GM21423 (cell line): ENCODE measurements around the gene SPTBN2.

Source experiments
- ATAC-seq: cut with Tn5 transposase; IDR thresholded peaks from one replicate; pipeline ENCODE4 v1.9.1; 2021; ENCODE audit warnings: mild to moderate bottlenecking, moderate library complexity; ENCODE audit not compliant: unreplicated experiment

SPTBN2 gene

DNA sequence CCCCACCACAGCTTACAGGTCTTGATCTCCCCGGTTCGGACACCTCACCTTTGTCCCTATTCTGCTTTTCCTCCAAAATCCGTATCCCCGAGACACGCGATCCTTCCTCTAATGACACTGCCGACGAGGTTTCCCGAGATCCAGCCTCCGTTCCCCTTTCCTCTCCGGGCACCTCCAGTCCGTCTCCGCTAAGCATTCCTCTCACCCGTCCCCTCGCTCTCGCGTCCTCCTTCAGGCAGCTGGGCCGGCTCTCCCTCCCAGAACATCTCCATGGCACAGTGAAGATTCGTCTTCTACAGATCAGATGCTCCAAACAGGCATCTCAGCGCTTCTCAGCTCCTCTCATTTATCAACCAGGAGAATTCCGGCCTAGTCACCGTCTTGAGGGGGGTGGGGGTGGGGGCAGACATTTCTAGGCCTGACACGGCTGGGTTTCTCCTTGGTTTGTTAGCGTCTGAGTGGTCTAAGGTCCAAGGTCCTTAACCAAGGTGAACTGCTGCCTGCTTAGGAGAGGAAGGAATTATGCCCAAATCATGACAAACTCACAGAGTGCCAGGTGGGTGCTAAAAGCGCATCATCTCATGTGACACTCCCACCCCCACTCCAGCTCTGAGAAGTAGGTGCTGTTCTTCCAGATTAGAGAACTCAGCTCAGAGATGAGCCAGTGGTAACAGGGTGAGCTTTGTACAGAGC is at the start of gene SPTBN2:
Gene SPTBN2, minus strand, starts transcription at position 524 of the 693 bp plus-strand sequence. CDS start 7,976 bp downstream, outside the sequence.
- no peak for ATAC-seq

DNA sequence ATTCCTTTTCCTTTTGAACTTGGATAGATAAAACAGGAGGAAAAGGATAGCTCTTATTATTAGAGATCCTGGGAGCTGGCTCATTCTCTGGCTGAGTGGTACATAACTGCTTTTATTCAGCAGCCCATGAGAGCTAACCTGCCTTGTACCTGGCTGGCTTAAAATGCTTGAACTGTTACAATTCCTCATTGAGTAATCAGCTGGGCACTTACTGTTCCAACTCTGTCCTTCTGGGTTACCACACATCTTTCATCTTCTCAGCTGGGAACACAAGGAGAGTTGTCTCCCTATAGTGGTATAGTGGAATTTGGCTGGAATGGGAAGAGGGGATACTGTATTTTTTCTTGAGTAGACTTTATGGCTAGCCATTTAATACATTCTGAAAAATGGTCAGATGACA is 39.8 kb upstream of the SPTBN2 start:
- no peak for ATAC-seq

DNA sequence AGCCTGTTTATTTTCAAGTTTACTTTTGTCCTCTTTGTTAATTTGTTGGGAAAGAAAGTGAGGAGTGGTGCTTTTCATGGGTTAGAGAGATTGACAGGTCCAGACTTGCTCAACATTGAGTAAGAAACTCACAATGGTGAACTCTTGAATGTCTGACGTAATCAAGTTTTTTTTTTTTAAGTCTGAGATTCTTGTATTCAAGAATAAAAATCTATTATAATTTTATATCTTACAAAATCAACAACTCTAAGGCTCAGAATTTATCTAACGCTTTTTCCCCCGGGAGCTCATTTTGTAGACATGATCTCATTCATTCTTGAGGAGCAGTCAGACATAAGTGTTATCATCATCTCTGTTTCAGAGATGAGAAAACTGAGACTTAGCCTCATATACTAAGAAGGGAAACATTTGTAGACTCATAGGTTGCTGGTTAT is 39.1 kb upstream of the SPTBN2 start:
- no peak for ATAC-seq

DNA sequence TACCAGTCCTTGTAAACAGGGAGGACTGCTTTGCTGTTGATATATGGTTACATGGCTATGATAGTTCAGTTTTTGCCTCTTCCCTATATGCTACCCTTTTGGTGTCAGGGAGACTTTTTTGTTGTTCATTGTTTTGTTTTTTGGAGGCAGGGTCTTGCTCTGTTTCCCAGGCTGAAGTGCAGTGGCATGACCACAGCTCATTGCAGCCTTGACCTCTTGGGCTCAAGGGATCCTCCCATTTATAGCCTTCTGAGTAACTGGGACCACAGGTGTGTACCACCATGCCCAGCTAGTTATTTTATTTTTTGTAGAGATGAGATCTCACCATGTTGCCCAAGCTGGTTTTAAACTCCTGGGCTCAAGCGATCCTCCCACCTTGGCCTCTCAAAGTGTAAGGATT is 38.6 kb upstream of the SPTBN2 start:
- no peak for ATAC-seq

DNA sequence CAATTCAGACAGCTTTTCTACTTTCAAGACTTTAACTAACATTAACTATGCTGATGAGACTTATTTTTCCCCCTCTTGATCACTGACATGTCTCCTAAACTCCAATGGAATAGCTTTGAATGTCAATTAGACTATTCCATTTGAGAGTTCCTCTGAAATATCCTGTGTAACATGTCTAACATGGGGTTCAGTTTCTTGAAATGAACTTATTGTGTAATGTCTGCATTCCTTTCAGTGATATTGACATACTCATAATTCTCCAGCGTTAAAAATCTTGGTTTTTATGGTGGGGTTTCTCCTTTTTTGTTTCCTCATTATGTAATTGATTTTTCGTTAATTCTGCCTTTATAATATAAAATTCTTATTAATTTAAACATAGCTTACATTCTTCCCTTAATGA is 37.7 kb upstream of the SPTBN2 start:
- no peak for ATAC-seq

DNA sequence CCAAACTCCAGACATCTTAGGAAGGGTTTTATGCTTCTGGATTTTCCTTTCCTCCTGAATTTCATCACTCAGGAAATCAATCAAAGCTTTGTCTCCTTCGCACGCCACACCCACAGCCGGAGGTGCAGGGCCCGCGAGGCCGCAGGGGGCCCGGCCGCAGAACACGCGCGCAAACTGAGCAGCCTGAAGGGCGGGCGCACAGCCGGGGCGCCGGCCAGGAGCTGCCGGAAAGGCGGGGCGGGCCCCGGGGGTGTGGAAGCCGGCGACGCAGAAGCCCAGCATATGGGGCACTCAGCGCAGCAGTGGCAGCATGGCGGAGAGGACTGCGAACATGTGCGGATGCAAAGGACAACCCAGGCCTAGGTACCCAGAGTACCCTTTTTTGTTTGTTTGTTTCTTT is 33.1 kb upstream of the SPTBN2 start:
- no peak for ATAC-seq

DNA sequence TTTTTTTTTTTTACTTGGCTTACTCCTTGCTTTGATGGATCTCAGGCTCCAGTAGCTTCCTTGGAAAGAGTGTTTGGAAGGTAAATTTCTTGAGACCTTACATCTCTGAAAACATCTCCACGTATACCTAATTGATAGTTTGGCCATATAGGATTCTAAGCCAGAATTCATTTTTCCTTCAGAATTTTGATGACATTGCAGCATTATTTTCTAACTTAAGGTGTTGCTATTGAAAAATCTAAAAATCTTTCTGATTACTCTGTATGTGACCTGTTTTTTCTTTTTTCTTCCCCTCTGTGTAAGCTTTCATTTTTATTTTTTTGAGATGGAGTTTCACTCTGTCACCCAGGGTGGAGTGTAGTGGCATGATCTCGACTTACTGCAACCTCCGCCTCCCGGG is 23.1 kb upstream of the SPTBN2 start:
- no peak for ATAC-seq

DNA sequence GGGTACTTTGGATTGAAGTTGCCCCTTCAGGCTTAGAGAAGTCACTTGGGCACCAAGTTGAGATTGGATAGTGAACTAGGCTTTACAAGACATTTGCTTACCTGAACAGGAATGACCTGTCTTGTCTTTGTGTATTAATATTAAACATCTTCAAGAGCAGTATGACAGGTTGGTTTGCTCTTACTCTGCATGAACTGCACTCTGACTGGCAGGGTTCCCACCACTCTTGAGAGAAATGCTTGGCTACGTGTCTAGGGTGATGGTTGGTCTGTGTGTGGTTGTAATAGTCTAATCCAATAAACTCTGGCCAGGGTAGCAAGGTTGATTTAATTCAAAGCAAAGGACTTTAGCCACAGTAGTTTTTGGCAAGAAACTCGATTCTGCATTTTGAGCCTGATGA is 20.1 kb upstream of the SPTBN2 start:
- no peak for ATAC-seq

DNA sequence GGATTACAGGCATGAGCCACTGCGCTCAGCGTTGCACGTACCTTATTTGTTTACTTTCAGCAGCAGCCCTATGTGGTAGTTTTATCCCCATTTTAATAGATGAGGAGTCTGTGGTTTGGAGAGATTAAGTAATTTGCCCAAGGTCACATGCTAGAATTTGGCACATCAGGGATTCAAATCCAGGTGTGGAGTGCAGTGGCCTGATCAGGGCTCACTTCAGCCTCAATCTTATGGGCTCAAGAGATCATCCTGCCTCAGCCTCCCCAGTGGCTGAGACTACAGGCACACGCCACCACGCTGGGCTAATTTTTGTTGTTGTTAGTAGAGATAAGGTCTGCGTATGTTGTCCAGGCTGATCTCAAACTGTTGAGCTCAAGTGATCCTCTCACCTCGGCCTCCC is 18.5 kb upstream of the SPTBN2 start:
- no peak for ATAC-seq

DNA sequence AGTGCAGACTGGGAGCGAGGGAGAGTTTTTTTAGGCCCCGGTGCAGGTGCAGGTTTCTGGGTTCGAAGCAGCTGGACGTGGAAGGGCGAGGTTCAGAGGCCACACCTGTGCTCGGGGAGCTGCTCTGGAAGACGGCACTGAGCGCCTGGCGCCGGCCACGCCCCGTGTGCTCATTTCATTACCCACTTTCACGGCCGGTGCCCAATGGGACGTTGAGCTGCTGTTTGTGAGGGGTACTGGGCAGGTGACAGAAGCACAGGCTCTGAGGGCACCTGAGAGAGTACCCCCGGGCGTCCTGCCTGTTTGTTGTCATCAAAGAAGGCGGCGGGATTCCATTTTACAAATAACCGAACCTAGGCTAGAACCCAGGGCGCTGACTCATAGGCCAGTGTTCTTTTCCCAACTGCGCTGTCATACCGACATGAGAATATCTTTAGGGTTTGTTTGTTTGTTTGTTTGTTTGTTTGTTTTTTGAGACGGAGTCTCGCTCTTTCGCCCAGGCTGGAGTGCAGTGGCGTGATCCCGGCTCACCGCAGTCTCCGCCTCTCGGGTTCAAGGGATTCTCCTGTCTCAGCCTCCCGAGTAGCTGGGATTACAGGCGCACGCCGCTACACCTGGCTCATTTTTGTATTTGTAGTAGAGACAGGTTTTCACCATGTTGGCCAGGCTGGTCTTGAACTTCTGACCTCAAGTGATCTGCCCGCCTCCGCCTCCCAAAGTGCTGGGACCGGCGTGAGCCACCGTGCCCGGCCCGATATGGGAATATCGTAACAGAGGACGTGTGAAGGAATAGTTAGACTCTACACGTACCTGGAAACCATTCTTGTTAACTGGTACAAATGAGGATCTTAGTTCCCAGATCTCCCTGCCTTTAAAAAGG is 16.6 kb upstream of the SPTBN2 start:
- peak; percentile 27 for ATAC-seq

DNA sequence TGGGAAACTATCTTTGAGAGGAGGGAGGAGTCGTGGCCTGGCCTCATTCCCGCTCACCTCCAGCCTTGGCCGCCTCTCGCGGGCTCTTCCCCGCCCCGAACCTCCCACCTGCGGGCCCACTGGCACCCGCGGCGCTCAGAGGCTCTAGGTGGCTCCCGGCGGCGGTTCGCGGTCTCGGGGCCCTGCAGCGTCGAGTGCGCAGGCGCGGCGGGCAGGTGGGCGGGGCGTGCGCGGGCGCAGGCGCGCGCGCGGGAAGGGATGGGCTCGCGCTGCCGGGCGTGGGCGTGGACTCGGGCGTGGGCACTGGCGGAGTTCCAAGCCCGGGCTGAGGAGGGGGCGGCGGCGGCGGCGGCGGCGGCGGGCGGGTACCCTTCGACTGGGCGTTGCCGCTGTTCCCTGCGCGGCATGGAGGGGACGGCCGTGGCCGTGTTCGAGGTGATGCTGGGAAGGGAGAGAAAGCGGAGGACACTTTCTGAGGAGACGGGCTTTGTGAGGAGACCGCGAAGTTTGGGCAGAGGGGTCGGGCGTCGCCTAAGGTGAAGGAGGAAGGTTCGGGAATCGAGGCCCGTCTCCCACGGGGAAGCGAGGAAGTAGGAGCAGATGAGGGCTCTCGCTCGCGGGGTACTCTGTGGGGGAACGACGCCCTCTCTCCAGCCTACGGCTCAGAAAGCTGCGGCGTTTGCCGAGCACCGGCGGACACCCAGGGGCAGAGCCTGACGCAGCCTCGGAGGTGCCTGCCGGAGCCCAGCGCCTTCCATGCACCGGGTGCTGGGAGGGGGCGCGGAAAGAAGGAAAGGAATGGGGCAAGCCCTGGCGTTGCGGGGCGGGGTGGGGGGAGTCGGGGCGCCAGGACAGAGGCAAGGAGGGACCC is 15.7 kb upstream of the SPTBN2 start:
- peak; percentile 79 for ATAC-seq

DNA sequence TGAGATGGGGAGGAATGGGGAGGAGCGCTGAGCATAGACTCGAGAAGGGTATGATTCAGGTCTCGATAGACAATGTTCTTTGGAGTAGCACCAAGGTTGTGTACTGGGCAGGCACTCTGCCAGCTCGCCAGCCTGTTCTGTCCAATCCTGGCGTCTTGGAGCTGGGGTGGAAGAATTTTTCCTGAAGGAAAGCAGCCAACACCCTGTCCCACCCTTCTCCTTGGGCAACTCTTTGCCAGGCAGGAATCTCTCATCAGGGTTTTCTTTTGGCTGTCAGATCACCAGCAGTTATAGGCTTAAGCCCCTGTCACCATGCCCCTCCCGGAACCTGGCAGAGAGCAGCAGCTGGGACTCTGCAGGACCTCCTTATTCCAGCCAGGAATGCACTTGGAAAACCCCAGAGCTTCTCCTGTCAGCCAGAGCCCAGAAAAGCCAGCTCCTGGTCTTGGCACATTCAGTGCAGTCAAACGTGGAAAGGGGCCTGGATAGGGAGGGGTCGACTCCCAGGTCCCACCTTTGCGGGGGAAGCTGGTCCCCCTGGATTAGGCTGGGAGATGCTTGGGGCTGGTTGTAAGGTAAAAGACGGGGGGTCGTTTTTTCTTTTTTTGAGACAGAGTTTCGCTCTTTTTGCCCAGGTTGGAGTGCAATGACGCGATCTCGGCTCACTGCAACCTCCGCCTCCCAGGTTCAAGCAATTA is 14.4 kb upstream of the SPTBN2 start:
- no peak for ATAC-seq

DNA sequence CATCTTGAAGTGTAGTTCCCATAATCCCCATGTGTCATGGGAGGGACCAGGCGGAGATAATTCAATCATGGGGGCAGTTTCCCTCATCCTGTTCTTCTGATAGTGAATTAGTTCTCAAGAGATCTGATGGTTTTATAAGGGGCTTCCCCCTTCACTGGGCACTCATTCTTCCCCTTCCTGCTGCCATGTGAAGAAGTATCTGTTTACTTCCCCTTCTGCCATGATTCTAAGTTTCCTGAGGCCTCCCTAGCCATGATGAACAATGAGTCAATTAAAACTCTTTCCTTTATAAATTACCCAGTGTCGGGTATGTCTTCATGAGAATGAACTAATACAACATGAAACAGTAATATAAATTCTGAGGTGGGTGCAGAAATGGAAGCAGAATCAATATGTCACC is 12.1 kb upstream of the SPTBN2 start:
- ATAC-seq, result no peak

DNA sequence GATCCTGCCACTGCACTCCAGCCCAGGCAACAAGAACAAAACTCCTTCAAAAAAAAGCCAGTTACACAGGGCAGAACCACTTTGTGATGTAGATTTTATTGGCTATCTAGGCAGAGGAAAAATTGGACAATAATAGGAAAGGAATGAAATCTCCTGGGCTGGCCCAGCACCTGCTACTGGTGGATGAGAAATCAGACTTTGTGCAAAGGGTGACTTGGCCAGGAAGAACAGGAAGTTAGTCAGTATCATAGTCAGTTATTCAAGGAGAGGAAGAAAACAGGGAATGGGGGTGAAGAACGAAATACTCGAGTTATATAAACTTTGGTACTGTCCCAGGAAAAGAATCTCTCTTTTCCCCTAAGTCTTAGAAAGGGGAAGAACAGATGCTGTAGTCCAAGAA is 11.0 kb upstream of the SPTBN2 start:
- ATAC-seq, result no peak

DNA sequence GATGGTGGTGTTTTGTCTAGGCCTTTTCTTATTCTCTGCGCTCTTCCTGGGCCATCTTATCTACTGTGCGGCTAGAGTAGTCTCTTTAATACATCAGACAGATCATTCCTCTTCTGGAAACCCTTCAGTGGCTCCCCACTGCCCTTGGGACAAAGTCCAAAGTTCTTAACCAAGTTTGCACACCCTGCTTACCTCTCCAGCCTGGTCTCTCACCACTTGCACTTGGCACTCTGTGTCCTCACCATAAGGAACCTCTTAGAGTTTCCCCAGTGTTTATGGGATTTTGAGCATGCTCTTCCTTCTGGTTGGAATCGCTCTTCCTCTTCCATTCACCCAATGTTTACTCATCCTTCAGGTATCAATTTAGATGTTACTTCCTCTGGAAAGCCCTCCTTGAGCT is 5.2 kb upstream of the SPTBN2 start:
- ATAC-seq, result no peak

DNA sequence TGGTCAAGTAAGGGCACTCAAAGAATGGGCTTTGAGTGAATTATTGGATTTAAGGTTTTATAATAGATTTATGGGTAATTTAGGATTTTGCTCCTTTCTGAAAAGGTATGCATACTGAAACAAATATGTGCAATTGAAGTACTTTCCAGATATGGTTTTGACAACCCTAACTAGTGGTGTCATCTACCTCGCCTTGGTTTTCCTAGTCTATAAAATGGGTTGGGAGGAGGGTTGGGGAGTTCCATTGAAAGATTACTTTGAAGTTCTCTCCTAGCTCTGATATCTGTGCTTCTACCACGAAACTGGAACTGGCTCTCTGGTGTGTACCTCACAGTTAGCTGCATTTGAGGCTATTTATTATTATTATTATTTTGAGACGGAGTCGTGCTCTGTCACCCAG is 431 bp upstream of the SPTBN2 start:
- ATAC-seq, result no peak

DNA sequence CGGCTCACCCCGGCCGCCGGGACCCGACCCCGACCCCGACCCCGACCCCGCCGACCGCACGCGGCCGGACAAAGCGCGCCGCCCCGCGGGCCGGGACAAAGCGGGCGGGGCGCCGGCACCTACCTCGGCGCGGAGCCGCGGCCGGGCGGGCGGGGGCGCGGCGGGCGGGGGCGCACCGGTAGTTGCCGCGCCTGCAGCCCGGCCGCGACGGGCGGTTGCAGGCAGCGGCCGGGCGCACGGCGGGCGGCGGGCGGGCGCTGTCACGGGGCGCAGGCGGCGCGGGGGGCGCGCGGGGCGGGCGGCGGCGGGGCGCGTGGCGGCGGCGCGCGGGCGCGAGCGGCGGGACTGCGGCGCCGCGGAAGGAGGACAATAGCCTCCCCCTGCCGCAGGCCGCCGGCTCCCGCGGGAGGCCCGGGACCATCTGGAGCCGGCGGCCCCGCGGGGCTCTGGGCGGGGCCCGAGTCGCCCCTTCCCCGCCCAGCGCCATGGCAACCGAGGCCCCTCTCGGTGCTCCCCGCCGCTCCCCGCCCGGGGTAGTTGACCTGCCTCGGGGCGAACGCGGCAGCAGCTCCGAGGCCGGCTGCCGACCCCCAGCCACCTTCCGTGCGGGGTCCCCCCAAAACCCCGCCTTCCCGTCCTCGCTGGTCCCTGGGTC is 851 bp downstream of the SPTBN2 start:
- no peak for ATAC-seq

DNA sequence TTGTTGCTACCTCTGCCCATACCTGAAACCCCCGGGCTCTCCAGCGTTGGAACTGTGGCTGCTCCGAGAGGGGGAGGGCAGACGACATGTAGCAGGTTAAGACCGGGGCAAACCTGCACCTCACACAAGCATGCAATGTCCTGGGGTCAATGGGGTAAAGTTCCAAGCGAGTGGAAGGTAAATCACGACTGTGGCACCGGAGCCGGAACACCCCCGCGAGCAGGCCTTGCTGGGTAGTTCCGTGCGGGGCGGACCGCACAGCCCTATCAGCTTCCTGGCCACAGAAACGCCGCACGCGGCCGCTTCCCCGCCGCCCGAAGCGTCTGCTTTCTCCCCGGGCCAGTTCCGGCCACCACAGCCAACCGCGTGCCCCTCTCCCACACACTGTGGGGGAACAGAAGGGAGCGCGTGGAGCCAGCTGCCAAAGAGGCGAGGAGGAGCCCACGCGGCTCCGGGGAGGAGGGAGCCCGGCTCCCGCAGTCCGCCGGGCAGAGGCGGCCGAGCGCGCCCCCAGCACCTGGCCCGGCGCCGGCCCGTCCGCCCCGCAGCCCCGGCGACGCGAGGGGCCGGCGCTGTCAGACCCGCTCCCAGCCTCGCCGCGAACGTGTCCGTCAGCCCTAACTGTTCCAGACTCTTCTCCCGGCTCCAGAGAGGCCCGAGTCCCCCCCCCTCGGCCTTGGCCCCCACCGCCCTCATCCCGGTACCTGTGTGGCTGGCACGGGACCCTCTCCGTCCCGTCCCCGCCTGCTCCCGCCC is 1.6 kb downstream of the SPTBN2 start:
- ATAC-seq, result no peak

DNA sequence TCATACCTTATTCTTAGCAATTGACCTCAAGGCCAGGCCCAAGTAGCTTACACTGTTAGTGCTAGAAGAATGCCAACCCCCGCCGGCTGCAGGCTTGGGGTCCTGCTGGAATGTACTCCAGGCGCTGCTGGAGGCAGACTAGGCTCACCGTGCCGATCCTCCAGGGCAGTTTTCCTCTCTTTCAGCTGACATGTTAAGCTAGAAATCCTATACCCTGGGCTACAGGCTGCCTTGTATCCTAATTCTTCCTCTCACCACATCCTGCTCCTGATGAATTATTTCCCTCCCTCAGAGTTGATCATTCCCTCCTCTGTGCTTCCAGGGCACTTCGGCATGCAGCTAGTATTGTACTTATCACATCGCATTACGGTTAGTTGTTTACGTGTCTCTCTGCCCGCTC is 3.4 kb downstream of the SPTBN2 start:
- ATAC-seq, result no peak

DNA sequence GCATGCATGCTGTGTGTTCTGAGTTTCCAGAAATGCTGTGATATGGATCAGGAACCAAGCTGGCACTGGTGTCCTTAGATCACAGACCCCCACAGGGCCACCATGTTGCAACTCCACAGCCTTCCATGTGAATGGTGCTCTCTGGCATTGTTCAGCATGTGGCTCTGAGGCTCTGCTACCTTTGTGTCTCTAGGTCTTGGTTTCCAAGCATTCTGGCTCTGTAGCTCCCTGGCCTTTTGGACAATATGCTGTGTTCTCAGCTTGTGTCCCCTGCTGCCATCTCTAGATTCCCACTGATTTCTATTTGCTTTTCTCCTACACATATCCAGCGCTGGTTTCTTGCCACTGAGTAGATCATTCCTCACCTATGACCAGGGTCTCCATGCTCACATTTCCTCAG is 3.9 kb downstream of the SPTBN2 start:
- ATAC-seq, result no peak
